GM12872 (cell line): ENCODE data around the gene JAM3.

ENCODE experiments used
- TF ChIP-seq, protein P1 (sequence below): IDR thresholded peaks from 3 replicates; pipeline ENCODE4 v1.5.1; 2011; ENCODE audit warnings: low read depth, mild to moderate bottlenecking, low read length, moderate library complexity; ENCODE audit not compliant: insufficient read depth

The JAM3 gene

DNA sequence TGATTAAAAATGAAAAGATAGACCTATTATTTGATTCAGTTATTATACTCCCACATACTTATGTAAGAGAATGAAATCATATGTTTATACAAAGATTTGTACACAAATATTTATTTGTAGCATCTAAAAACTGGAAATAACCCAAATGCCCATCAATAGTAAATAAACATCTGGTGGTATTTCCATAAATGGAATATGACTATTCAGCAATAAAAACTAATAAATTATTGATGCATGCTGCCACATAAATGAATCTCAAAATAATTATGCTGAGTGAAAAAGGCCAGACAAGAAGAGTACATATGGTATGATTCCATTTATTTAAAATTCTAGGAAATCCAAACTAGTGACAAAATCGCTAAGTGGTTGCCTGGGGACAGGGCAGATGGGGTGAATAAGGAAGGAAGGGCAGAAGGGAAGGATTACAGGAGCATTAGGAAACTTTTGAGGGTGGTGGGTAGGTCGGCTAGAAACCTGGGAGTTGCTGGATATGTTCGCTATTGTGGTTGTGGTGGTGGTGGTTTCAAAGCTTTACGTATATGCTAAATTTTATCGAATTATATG lies 41.5 kb downstream of the JAM3 start:
- TF ChIP-seq, protein P1, sequence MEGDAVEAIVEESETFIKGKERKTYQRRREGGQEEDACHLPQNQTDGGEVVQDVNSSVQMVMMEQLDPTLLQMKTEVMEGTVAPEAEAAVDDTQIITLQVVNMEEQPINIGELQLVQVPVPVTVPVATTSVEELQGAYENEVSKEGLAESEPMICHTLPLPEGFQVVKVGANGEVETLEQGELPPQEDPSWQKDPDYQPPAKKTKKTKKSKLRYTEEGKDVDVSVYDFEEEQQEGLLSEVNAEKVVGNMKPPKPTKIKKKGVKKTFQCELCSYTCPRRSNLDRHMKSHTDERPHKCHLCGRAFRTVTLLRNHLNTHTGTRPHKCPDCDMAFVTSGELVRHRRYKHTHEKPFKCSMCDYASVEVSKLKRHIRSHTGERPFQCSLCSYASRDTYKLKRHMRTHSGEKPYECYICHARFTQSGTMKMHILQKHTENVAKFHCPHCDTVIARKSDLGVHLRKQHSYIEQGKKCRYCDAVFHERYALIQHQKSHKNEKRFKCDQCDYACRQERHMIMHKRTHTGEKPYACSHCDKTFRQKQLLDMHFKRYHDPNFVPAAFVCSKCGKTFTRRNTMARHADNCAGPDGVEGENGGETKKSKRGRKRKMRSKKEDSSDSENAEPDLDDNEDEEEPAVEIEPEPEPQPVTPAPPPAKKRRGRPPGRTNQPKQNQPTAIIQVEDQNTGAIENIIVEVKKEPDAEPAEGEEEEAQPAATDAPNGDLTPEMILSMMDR, result no peak

DNA sequence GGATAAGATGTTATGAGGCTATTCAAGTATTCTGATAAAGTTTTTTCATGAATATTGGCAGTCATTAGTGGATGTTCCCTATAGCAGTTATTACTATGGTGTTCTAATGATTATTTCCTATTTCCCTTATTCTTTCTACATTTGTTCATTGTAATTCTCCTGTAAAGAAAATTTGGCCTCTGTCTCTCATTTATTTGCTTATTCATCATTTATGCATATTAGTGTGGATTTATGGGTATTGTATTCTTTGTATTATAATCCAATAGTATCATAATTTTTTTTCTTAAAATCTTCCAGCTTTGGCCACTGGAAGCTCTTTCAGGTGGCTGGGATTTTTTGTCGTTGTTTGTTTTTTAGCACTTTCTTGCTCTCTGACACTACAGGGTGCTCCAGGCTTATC lies 47.3 kb downstream of the JAM3 start:
- TF ChIP-seq, protein P1, result no peak

DNA sequence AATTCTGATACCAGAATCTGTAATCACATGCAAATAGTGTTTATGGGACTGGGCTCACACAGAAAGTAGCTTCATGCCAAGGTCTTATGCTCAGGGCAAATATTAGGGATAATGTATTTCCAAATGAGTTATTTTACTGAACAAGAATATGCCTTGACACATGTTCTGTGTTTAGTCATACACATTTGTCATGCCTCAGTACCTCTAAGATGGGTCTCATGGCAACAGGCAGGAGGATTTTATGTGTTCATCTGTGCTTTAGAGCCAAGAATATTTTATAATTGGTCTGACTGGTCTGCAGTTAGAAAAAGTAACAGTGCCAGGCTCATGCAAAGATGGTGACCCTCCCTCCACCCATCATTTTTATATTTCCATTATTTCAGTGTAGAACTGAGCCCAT lies 49.1 kb downstream of the JAM3 start:
- TF ChIP-seq, protein P1, result no peak

DNA sequence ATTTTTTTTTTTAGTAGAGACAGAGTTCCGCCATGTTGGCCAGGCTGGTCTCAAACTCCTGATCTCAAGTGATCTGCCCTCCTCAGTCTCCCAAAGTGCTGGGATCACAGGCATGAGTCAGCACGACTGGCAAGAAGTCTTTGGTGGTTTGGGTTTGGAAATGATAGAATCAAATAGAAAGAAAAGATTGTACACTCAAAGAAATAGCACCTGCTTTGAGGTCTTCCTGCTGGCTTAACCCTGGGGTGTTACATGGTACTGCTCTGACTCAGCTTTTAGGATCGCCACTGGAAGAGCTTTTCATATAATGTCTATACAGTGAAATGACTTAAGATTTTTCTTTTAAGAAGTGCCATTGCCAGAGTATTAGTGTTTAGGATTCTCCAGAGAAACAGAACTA lies 50.2 kb downstream of the JAM3 start:
- TF ChIP-seq, protein P1, result no peak

DNA sequence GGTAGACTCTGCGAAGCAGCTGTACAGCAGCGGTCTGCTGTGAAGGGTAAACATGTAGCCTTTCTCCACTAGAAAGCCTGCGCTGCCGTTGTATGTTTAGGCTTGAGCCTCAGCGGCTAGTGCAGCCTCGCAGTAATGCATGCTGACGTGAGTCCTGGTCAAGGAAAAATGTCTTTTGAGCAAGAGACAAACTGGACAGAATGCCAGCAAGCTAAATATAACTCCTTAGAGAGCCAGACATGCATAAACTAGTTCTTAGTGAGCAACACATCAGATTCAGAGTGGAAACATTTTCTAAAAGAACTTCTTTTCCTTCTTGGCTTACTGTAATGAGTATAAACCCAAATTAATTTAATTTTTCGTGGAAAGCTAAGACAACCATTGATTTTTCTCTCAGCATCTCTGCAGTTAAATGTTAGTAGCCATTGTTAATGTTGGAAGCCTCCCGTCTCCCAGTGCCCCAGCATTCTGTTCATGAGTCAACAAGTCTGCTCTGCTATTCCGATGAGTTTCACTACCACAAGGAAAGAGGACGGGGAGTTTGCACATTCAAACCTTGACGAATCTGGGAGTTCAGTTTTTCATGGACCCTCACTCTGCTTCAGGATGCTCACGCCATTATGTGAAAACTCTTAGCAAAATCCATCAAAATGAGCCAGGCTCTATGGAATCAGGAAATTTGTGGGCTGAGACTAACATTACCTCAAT lies 51.4 kb downstream of the JAM3 start:
- TF ChIP-seq, protein P1, result no peak

DNA sequence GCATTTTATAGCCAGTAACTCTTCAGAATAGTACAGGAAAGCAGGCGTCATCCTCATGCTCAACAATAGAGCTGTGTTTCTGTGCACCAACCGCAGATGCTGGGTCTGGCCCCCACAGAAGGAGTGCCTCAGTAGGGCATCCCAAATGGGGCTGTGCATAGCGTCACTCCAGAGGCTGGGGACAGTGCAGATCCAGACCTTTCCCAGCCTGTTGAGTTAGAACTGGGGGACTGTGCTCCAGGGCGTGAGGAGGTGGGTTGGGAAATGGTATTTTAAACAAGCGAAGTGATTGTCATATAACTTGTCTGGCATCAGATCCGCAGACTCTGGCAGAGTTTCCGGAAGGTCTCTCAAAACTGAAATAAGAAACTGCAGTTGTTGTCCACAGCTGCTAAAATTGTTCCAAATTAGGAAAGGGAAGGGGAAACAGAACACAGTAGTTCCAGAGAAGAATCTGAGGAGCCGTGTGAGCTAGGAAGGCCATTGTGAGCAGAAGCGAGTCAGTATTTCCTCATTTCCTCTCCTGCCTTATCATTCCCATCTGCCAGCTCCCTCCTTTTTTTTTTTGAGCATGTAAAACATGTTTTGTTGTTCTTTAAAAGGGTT lies 52.2 kb downstream of the JAM3 start:
- TF ChIP-seq, protein P1, result no peak

DNA sequence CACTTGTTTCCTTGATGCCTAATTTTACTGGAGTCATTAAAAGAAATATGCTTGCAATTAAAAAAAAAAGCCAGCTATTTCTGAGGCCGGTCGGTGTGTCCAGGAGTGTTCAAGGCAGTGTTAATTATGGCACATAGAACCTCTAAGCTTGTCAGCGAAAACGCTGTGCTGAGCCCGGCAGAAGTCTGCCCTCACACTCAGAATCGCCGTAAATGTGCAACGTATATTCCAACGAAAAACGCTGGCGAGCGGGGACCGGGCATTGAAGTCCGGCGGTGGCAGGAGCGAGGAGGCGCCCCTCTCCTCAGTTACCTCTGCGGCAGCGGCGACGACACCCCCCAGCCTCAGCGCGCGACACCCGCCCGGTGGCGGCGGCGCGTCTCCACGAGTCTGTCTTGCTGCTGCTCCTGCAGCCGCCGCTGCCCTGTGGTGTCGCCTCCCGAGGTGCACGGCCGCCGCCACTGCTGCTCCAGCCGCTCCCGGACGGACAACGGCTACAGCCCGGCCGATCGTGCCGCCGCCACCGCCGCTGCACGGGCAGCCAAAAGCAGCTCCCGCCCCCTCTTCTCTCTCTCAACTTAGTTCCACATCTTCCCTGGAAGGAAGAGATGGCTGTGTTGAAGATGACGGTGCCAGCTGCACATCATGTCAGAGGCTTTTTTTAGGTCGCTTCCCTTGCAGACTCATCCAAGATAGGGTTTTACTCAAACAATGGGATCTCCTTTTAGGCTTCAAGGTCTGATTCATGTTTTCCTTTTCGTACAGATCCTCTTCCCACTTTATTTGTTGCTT lies 56.0 kb downstream of the JAM3 start:
- TF ChIP-seq, protein P1, result no peak
